ENCODE results near the gene NCAPD2. TPM values are rescaled to one million over a fixed set of nuclear protein-coding genes. Genes with fewer than 3 reads are reported as not detected.

The NCAPD2 gene
- total and polyA plus RNA-seq, 8 donors: 5.6 to 16.2 (median 8.5) TPM

- intact Hi-C loops (cut with DNase I): no loop called here
- H3K4me1 ChIP-seq: no peaks in the 10 kb centered on the region
- DNase-seq (no peak), FAIRE-seq (no peak), ATAC-seq (no peak)
- H3K36me3 ChIP-seq: peaks cover 5 to 67% (median 27%) of the 10 kb centered on the region in 3 donors
- 91 to 94% methylated on average over 3 of the region's 3 CpGs for WGBS, 2 donors
- TF ChIP-seq CTCF (IDR thresholded peaks at IDR 0.05): no peak
- H3K4me3 ChIP-seq: no peak overlapping the region
- H3K27me3 ChIP-seq: no peaks in the 10 kb centered on the region
- H3K27ac ChIP-seq: no peak overlapping the region
- no peaks in the 10 kb centered on the region for H3K9me3 ChIP-seq
Observed at GRCh38 chr12:6523708-6524107, 29.8 kb downstream of the NCAPD2 start.

GRCh38 chr12:6524648-6525047 is 30.7 kb downstream of the NCAPD2 start:
- no peak for FAIRE-seq
- H3K4me1 ChIP-seq: no peaks in the 10 kb centered on the region
- WGBS, 2 donors: 97 to 100% methylated on average over 5 of the region's 5 CpGs
- H3K27me3 ChIP-seq: no peaks in the 10 kb centered on the region
- DNase-seq: no peak
- no peak for ATAC-seq
- H3K27ac ChIP-seq: no peak overlapping the region
- H3K36me3 ChIP-seq: peaks cover 5 to 71% (median 32%) of the 10 kb centered on the region in 3 donors
- TF ChIP-seq CTCF (IDR thresholded peaks at IDR 0.05): no peak
- H3K4me3 ChIP-seq: no peak overlapping the region
- no peaks in the 10 kb centered on the region for H3K9me3 ChIP-seq
- intact Hi-C loops (cut with DNase I): no loop called here

GRCh38 chr12:6526201-6526600 is 32.3 kb downstream of the NCAPD2 start:
- Histone ChIP-seq H3K4me1 (no peaks in the 10 kb centered on the region), H3K27ac (no peak overlapping the region), H3K9me3 (no peaks in the 10 kb centered on the region), H3K4me3 (no peak overlapping the region), H3K27me3 (no peaks in the 10 kb centered on the region), H3K36me3 (peaks cover 5 to 78% (median 38%) of the 10 kb centered on the region in 3 donors)
- FAIRE-seq (no peak), DNase-seq (no peak), ATAC-seq (no peak)
- intact Hi-C loops (cut with DNase I): no loop called here
- WGBS, 2 donors: 92 to 95% methylated on average over 7 of the region's 7 CpGs
- no peak for TF ChIP-seq CTCF (IDR thresholded peaks at IDR 0.05)

GRCh38 chr12:6526766-6527525 is 33.0 kb downstream of the NCAPD2 start:
- 93 to 94% methylated on average over 19 of the region's 19 CpGs for WGBS, 2 donors
- peaks cover 5 to 74% (median 36%) of the 10 kb centered on the region in 3 donors for H3K36me3 ChIP-seq
- no peak overlapping the region for H3K4me3 ChIP-seq
- no peaks in the 10 kb centered on the region for H3K4me1 ChIP-seq
- intact Hi-C loops (cut with DNase I): no loop called here
- no peak for ATAC-seq
- no peak overlapping the region for H3K27ac ChIP-seq
- FAIRE-seq: no peak
- no peak for TF ChIP-seq CTCF (IDR thresholded peaks at IDR 0.05)
- H3K9me3 ChIP-seq: no peaks in the 10 kb centered on the region
- no peak for DNase-seq
- H3K27me3 ChIP-seq: no peaks in the 10 kb centered on the region

- FAIRE-seq: no peak
Observed at GRCh38 chr12:6527711-6528110, 33.8 kb downstream of the NCAPD2 start.

More at GRCh38 chr12:6527711-6528110, 33.8 kb downstream of the NCAPD2 start:
- H3K9me3 ChIP-seq: no peaks in the 10 kb centered on the region
- H3K27me3 ChIP-seq: no peaks in the 10 kb centered on the region
- DNase-seq (no peak), ATAC-seq (no peak)
- H3K4me3 ChIP-seq: no peak overlapping the region
- peaks cover 5 to 66% (median 30%) of the 10 kb centered on the region in 3 donors for H3K36me3 ChIP-seq
- 90 to 92% methylated on average over 4 of the region's 4 CpGs for WGBS, 2 donors
- H3K4me1 ChIP-seq: peaks cover 3 to 5% (median 4%) of the 10 kb centered on the region in 3 donors
- no peak for TF ChIP-seq CTCF (IDR thresholded peaks at IDR 0.05)
- intact Hi-C loops (cut with DNase I): no loop called here
- H3K27ac ChIP-seq: no peak overlapping the region
